OCI-LY7 (cell line): ENCODE measurements around the gene TXNL4B. TPM values are rescaled to one million over a fixed set of nuclear protein-coding genes. Genes with fewer than 3 reads are reported as not detected.

Experiments used
- BruUV-seq: library from RNA; stranded (reverse); fragments of 400-500 nt; replicated peaks from 2 replicates; lab custom pipeline; 2021; lab: Mats Ljungman, UMichigan
- CTCF ChIA-PET: fragments of 300-600 bp; sonication (Branson Sonifier 250); formaldehyde crosslinking; loops from one replicate; lab custom pipeline; 2022; ENCODE audit warnings: antibody characterized with exemption; ENCODE audit not compliant: unreplicated experiment; lab: Charles Lee
- POLR2A ChIA-PET: fragments of 300-600 bp; sonication (Branson Sonifier 250); formaldehyde crosslinking; loops from one replicate; lab custom pipeline; 2022; ENCODE audit warnings: antibody characterized with exemption; lab: Charles Lee
- DNase-seq: peaks from one replicate; pipeline ENCODE4 v3.0.0-alpha.2; 2015; ENCODE audit warnings: low spot score
- H2AFZ ChIP-seq: fragments of 200-600 bp; sonication (generic), shearing (Covaris generic); 2 replicates; pipeline ENCODE4 v1.6.1; 2014; ENCODE audit warnings: mild to moderate bottlenecking, antibody characterized with exemption, low read length, moderate library complexity
- H3K27ac ChIP-seq: fragments of 200-600 bp; sonication (generic); 2 replicates; pipeline ENCODE4 v1.5.1; 2014; ENCODE audit warnings: mixed run types, low read depth, mild to moderate bottlenecking, moderate library complexity, low read length, inconsistent platforms; ENCODE audit not compliant: poor library complexity, severe bottlenecking
- H3K36me3 ChIP-seq: fragments of 200-600 bp; sonication (generic); 2 replicates; pipeline ENCODE4 v1.6.1; 2014; ENCODE audit warnings: mild to moderate bottlenecking, antibody characterized with exemption, low read length, moderate library complexity, mixed read lengths; ENCODE audit not compliant: insufficient read depth
- H3K4me1 ChIP-seq: fragments of 200-600 bp; sonication (generic); 2 replicates; pipeline ENCODE4 v1.5.1; 2014; ENCODE audit warnings: mild to moderate bottlenecking, low read length; ENCODE audit not compliant: insufficient read depth, poor library complexity, severe bottlenecking
- H3K4me2 ChIP-seq: fragments of 200-600 bp; sonication (generic); 2 replicates; pipeline ENCODE4 v1.6.1; 2014; ENCODE audit warnings: mild to moderate bottlenecking, low read length
- H3K4me3 ChIP-seq: fragments of 200-600 bp; sonication (generic); 2 replicates; pipeline ENCODE4 v1.5.1; 2014; ENCODE audit warnings: mild to moderate bottlenecking, low read depth, low read length; ENCODE audit not compliant: poor library complexity, severe bottlenecking
- H3K79me2 ChIP-seq: fragments of 200-600 bp; sonication (generic); 2 replicates; pipeline ENCODE4 v1.6.1; 2016; ENCODE audit warnings: low read depth, mild to moderate bottlenecking, low read length, moderate library complexity, mixed read lengths; ENCODE audit not compliant: insufficient read depth
- H3K9me2 ChIP-seq: fragments of 200-600 bp; sonication (generic); 2 replicates; pipeline ENCODE4 v1.6.1; 2016; ENCODE audit warnings: mild to moderate bottlenecking, low read length, mixed read lengths; ENCODE audit not compliant: insufficient read depth
- H3K9me3 ChIP-seq: fragments of 200-600 bp; sonication (generic); 2 replicates; pipeline ENCODE4 v1.6.1; 2014; ENCODE audit warnings: mild to moderate bottlenecking, mixed run types, low read length, mixed read lengths
- H4K20me1 ChIP-seq: fragments of 200-600 bp; sonication (generic); 2 replicates; pipeline ENCODE4 v1.6.1; 2014; ENCODE audit warnings: mild to moderate bottlenecking, antibody characterized with exemption, low read length, moderate library complexity, mixed read lengths; ENCODE audit not compliant: insufficient read depth
- EZH2phosphoT487 ChIP-seq: fragments of 200-600 bp; sonication (generic); IDR thresholded peaks from 2 replicates; pipeline ENCODE4 v1.6.1; 2018; ENCODE audit warnings: low read depth, borderline replicate concordance, mild to moderate bottlenecking, mixed run types, antibody characterized with exemption, low read length, moderate library complexity, mixed read lengths
- intact Hi-C: fragments of 100-400 bp; cut with micrococcal nuclease; formaldehyde crosslinking; loops from one replicate; pipeline ENCODE4 v1.10.0; 2022; ENCODE audit not compliant: unreplicated experiment
- total RNA-seq, 2 experiments: library from RNA; depleted of rRNA in 1 of 2; stranded (reverse); fragments of >200 nt in 1 of 2; shearing (Covaris generic) in 1 of 2; gene quantifications; 2 replicates each; pipeline ENCODE4 v1.2.3, GENCODE V29; 2014 to 2022
- TF ChIP-seq, protein P1 (sequence below): fragments of 200-600 bp; sonication (generic); conservative IDR thresholded peaks from 2 replicates; pipeline ENCODE4 v1.5.1; 2014; ENCODE audit warnings: mild to moderate bottlenecking, antibody characterized with exemption, low read length, moderate library complexity, mixed read lengths

Gene TXNL4B
- total RNA-seq, 2 experiments from 2014 or later: 7.9 to 14.5 TPM

DNA sequence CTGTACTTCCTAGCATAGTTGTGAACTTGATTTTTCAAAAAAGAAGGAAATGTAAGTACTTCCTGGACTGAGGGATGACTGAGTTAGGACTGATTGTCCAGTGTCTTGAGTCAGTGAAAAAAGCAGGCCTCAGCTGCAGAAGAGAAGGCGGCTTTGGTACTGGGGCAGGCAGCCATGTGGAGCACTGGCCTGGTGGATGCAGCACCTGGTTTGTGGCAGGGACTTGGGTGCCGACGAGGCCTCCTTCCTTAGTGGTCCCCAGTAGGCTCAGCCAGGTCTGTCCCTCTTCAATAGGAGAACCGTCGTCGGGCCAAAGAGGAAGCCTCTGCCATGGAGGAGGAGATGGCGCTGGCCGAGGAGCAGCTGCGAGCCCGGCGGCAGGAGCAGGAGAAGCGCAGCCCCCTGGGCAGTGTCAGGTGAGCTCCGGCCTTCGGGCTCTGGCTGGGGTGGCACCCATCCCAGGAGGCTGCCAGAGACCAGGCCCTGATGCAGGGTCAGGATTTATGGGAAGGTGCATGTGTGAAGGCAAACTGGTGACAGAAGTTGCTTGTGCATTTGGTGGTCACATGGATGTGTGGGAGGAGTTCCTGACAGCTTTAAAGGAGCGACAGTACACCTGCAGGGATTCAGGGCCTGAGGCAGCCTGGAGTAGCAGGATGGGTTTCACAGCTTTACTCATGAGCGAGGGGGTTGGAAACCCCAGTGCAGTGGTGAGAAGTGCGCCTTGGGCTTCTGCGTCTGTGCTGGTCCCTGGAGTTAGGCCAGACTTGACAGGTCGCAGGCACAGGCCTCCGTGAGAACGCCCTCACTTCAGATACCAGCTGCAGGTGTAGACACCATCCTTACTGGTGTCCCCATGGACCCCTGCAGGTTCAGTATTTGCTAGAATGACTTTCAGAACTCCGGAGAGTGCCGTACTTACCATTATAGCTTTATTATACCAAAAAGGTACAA, 17.5 kb upstream of the TXNL4B start:
- H3K4me1 ChIP-seq: no peaks in the 10 kb centered on the region
- CTCF ChIA-PET: no interaction called here
- DNase-seq: no peak
- no peaks in the 10 kb centered on the region for H4K20me1 ChIP-seq
- POLR2A ChIA-PET: no interaction called here
- intact Hi-C loops: no loop called here
- BruUV-seq: no TSS peak
- no peaks in the 10 kb centered on the region for H3K79me2 ChIP-seq
- no peak overlapping the region for H2AFZ ChIP-seq
- no peak overlapping the region for H3K4me2 ChIP-seq
- no peak overlapping the region for H3K27ac ChIP-seq
- no peaks in the 10 kb centered on the region for H3K9me3 ChIP-seq
- no peak overlapping the region for H3K4me3 ChIP-seq
- peaks cover 81% of the 10 kb centered on the region for H3K36me3 ChIP-seq
- no peak for TF ChIP-seq EZH2phosphoT487
- no peaks in the 10 kb centered on the region for H3K9me2 ChIP-seq

DNA sequence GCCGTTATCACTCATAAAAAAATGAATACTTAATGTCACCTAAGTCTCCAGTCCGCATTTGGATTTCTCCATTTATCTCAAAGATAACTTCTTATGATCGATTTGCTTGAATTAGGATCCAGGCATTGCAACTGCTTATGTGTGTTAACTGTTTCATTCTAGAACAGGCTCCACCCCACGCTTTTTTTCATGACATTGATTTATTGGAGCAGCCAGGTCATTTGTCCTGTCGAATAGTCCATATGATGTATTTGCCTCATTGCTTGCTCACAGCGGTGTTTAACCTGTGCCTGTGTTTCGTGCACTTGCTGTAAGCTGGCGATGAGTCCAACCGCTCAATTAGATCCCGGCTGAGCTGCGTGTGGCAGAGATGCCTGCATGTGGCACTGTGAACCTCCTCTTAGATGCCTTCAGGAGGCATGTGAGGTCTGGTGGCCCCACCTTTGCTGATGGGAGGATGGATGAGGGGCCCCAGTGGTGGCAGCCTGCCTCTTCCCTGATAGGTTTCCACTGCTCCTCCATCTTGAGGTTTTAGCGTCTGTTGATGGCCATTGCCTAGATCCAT, 16.6 kb upstream of the TXNL4B start:
- TF ChIP-seq, protein P1, sequence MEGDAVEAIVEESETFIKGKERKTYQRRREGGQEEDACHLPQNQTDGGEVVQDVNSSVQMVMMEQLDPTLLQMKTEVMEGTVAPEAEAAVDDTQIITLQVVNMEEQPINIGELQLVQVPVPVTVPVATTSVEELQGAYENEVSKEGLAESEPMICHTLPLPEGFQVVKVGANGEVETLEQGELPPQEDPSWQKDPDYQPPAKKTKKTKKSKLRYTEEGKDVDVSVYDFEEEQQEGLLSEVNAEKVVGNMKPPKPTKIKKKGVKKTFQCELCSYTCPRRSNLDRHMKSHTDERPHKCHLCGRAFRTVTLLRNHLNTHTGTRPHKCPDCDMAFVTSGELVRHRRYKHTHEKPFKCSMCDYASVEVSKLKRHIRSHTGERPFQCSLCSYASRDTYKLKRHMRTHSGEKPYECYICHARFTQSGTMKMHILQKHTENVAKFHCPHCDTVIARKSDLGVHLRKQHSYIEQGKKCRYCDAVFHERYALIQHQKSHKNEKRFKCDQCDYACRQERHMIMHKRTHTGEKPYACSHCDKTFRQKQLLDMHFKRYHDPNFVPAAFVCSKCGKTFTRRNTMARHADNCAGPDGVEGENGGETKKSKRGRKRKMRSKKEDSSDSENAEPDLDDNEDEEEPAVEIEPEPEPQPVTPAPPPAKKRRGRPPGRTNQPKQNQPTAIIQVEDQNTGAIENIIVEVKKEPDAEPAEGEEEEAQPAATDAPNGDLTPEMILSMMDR: no peak
- TF ChIP-seq EZH2phosphoT487: no peak
- intact Hi-C loops: no loop called here
- no peak for DNase-seq
- no peaks in the 10 kb centered on the region for H3K4me1 ChIP-seq
- no peak overlapping the region for H3K4me3 ChIP-seq
- no peak overlapping the region for H3K27ac ChIP-seq
- H4K20me1 ChIP-seq: no peaks in the 10 kb centered on the region
- H3K9me3 ChIP-seq: no peaks in the 10 kb centered on the region
- no peak overlapping the region for H2AFZ ChIP-seq
- peaks cover 90% of the 10 kb centered on the region for H3K36me3 ChIP-seq
- no peaks in the 10 kb centered on the region for H3K79me2 ChIP-seq
- no peaks in the 10 kb centered on the region for H3K9me2 ChIP-seq
- CTCF ChIA-PET: no interaction called here
- no peak overlapping the region for H3K4me2 ChIP-seq
- no TSS peak for BruUV-seq
- POLR2A ChIA-PET: no interaction called here

DNA sequence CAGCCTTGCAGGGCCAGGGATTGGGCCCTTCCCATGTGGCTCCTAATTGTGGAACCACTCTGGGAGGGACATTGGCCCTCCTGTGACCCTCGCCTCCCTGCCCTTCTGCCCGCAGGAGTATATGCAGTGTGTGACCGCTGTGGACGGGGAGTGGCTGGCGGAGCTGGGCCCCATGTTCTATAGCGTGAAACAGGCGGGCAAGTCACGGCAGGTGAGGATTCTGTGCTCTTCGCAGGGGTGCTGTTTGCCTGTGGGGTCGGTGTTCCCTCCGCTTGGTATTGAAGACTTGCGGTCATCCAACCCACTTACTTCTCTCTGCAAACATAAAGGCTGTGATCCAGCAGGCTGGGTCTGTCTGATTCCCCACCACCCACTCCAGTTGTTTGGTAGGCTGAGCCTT, 15.9 kb upstream of the TXNL4B start:
- no peak overlapping the region for H3K4me3 ChIP-seq
- CTCF ChIA-PET: no interaction called here
- BruUV-seq: no TSS peak

More for the DNA sequence above, 15.9 kb upstream of the TXNL4B start:
- no peaks in the 10 kb centered on the region for H4K20me1 ChIP-seq
- H3K4me2 ChIP-seq: no peak overlapping the region
- no peaks in the 10 kb centered on the region for H3K4me1 ChIP-seq
- H3K9me2 ChIP-seq: no peaks in the 10 kb centered on the region
- DNase-seq: no peak
- H3K9me3 ChIP-seq: no peaks in the 10 kb centered on the region
- H3K36me3 ChIP-seq: peaks cover 97% of the 10 kb centered on the region
- TF ChIP-seq, protein P1: no peak
- TF ChIP-seq EZH2phosphoT487: no peak
- no peaks in the 10 kb centered on the region for H3K79me2 ChIP-seq
- POLR2A ChIA-PET: no interaction called here
- H3K27ac ChIP-seq: no peak overlapping the region
- intact Hi-C loops: no loop called here
- no peak overlapping the region for H2AFZ ChIP-seq
